Mucosa of rectum (tissue), 2 donors: ENCODE results near the gene GABPB2.

Source experiments
- H3K27ac ChIP-seq, 2 donors: one replicate each; pipeline ENCODE4 v1.7.0; 2013; ENCODE audit warnings: inconsistent platforms in 2 of 2, low read depth in 2 of 2, low read length in 2 of 2
- H3K27me3 ChIP-seq, 2 donors: one replicate each; pipeline ENCODE4 v1.7.0; 2013; ENCODE audit warnings: low read length in 2 of 2; ENCODE audit not compliant: control insufficient read depth in 2 of 2, insufficient read depth in 2 of 2
- H3K36me3 ChIP-seq, 2 donors: one replicate each; pipeline ENCODE4 v1.7.0; 2013; ENCODE audit warnings: low read length in 2 of 2; ENCODE audit not compliant: control insufficient read depth in 2 of 2, insufficient read depth in 2 of 2
- H3K4me1 ChIP-seq, 2 donors: one replicate each; pipeline ENCODE4 v1.7.0; 2013; ENCODE audit warnings: low read length in 2 of 2, mild to moderate bottlenecking in 1 of 2; ENCODE audit not compliant: control insufficient read depth in 2 of 2, insufficient read depth in 2 of 2
- H3K4me3 ChIP-seq, 2 donors: one replicate each; pipeline ENCODE4 v1.7.0; 2013; ENCODE audit warnings: low read length in 2 of 2
- H3K9ac ChIP-seq, 2 donors: one replicate each; pipeline ENCODE4 v1.7.0; 2013; ENCODE audit warnings: low read length in 2 of 2, low read depth in 1 of 2, mild to moderate bottlenecking in 1 of 2
- H3K9me3 ChIP-seq, 2 donors: one replicate each; pipeline ENCODE4 v1.7.0; 2013; ENCODE audit warnings: low read length in 2 of 2; ENCODE audit not compliant: control insufficient read depth in 2 of 2
- donor health status: healthy.
- donor health status: Normal muscosa, but diverticular disease.

Gene GABPB2

GRCh38 chr1:151059109-151060006 is 11.2 kb upstream of the GABPB2 start, which contains the start of gene CDC42SE1:
CDC42SE1 (minus strand) TSS chr1:151059622; CDS start chr1:151055730, 3,892 bp downstream.
- Histone ChIP-seq H3K27me3 (no peaks in the 10 kb centered on the region), H3K9ac (peak within 1 kb of the TSS; percentile 89 to 97), H3K4me1 (peaks cover 32 to 40% of the 10 kb centered on the region in 2 donors), H3K36me3 (peaks cover 14 to 15% of the 10 kb centered on the region in 2 donors), H3K4me3 (peak within 1 kb of the TSS; percentile 89 to 98), H3K27ac (peak within 1 kb of the TSS; percentile 89 to 96), H3K9me3 (no peaks in the 10 kb centered on the region)

GRCh38 chr1:151060007-151060656 is 10.4 kb upstream of the GABPB2 start, which contains the start of gene MLLT11:
MLLT11 (plus strand) TSS chr1:151060397; CDS start chr1:151067225, 6,828 bp downstream.
- peak within 1 kb of the TSS; percentile 89 to 96 for H3K27ac ChIP-seq
- H3K36me3 ChIP-seq: peaks cover 6 to 7% of the 10 kb centered on the region in 2 donors
- H3K9me3 ChIP-seq: no peaks in the 10 kb centered on the region
- no peaks in the 10 kb centered on the region for H3K27me3 ChIP-seq
- H3K4me1 ChIP-seq: peaks cover 29 to 36% of the 10 kb centered on the region in 2 donors
- H3K9ac ChIP-seq: peak within 1 kb of the TSS; percentile 89 to 97
- peak within 1 kb of the TSS; percentile 89 to 98 for H3K4me3 ChIP-seq

- Histone ChIP-seq H3K36me3 (peaks cover 0 to under 1% of the 10 kb centered on the region in 2 donors), H3K9ac (no peak overlapping the region), H3K4me3 (peak overlapping the region; percentile 89 to 98), H3K9me3 (no peaks in the 10 kb centered on the region), H3K4me1 (peaks cover 22 to 29% of the 10 kb centered on the region in 2 donors), H3K27ac (peak overlapping the region in 1 of 2 donors; percentile 24), H3K27me3 (no peaks in the 10 kb centered on the region)
Measured at GRCh38 chr1:151060657-151061421, 9.7 kb upstream of the GABPB2 start.

GRCh38 chr1:151061704-151062103 is 8.9 kb upstream of the GABPB2 start:
- Histone ChIP-seq H3K27me3 (no peaks in the 10 kb centered on the region), H3K9ac (no peak overlapping the region), H3K4me1 (peaks cover 13 to 21% of the 10 kb centered on the region in 2 donors), H3K36me3 (no peaks in the 10 kb centered on the region), H3K4me3 (no peak overlapping the region), H3K9me3 (no peaks in the 10 kb centered on the region), H3K27ac (no peak overlapping the region)

GRCh38 chr1:151062741-151063371 is 7.7 kb upstream of the GABPB2 start:
- no peaks in the 10 kb centered on the region for H3K36me3 ChIP-seq
- no peaks in the 10 kb centered on the region for H3K27me3 ChIP-seq
- no peak overlapping the region for H3K4me3 ChIP-seq
- no peaks in the 10 kb centered on the region for H3K9me3 ChIP-seq
- peaks cover 7 to 10% of the 10 kb centered on the region in 2 donors for H3K4me1 ChIP-seq
- no peak overlapping the region for H3K9ac ChIP-seq
- H3K27ac ChIP-seq: no peak overlapping the region

- Histone ChIP-seq H3K27ac (no peak overlapping the region), H3K27me3 (no peaks in the 10 kb centered on the region), H3K9ac (no peak overlapping the region), H3K4me1 (peaks cover 0 to under 1% of the 10 kb centered on the region in 2 donors), H3K4me3 (no peak overlapping the region), H3K36me3 (no peaks in the 10 kb centered on the region), H3K9me3 (no peaks in the 10 kb centered on the region)
Measured at GRCh38 chr1:151065089-151065645, 5.4 kb upstream of the GABPB2 start.

- Histone ChIP-seq H3K9ac (no peak overlapping the region), H3K4me1 (peaks cover 0 to 5% of the 10 kb centered on the region in 2 donors), H3K27ac (no peak overlapping the region)
Measured at GRCh38 chr1:151067185-151067584, 3.4 kb upstream of the GABPB2 start.

GRCh38 chr1:151069103-151069486 is 1.5 kb upstream of the GABPB2 start:
- H3K4me1 ChIP-seq: peaks cover 0 to 5% of the 10 kb centered on the region in 2 donors
- no peak overlapping the region for H3K4me3 ChIP-seq
- H3K9me3 ChIP-seq: no peaks in the 10 kb centered on the region
- H3K27me3 ChIP-seq: no peaks in the 10 kb centered on the region
- no peaks in the 10 kb centered on the region for H3K36me3 ChIP-seq
- no peak overlapping the region for H3K9ac ChIP-seq
- peak overlapping the region in 1 of 2 donors; percentile 98 for H3K27ac ChIP-seq

More at GRCh38 chr1:151067185-151067584, 3.4 kb upstream of the GABPB2 start:
- Histone ChIP-seq H3K36me3 (no peaks in the 10 kb centered on the region), H3K4me3 (no peak overlapping the region), H3K9me3 (no peaks in the 10 kb centered on the region), H3K27me3 (no peaks in the 10 kb centered on the region)

- Histone ChIP-seq H3K9ac (no peak overlapping the region), H3K27me3 (no peaks in the 10 kb centered on the region), H3K4me3 (no peak overlapping the region), H3K9me3 (no peaks in the 10 kb centered on the region), H3K27ac (no peak overlapping the region), H3K36me3 (no peaks in the 10 kb centered on the region), H3K4me1 (peaks cover 0 to 5% of the 10 kb centered on the region in 2 donors)
Measured at GRCh38 chr1:151072224-151072623, 1.7 kb downstream of the GABPB2 start.
